ENCODE measurements around the gene PCSK6.

The PCSK6 gene

GRCh38 chr15:101326462-101327146, 162.9 kb downstream of the PCSK6 start:
- no peak for TF ChIP-seq CTCF (IDR thresholded peaks at IDR 0.05; ENCODE audit: low read depth, low read length)
- no peak overlapping the region for H3K4me3 ChIP-seq (ENCODE audit: low read depth, low read length)

- no peak for TF ChIP-seq CTCF (IDR thresholded peaks at IDR 0.05; ENCODE audit: low read depth, low read length)
- no peak overlapping the region for H3K4me3 ChIP-seq (ENCODE audit: low read depth, low read length)
Observed at GRCh38 chr15:101326026-101326315, 163.5 kb downstream of the PCSK6 start.

- no peak for TF ChIP-seq CTCF (IDR thresholded peaks at IDR 0.05; ENCODE audit: low read depth, low read length)
- no peak overlapping the region for H3K4me3 ChIP-seq (ENCODE audit: low read depth, low read length)
Observed at GRCh38 chr15:101325263-101326025, 164.1 kb downstream of the PCSK6 start.

- H3K4me3 ChIP-seq (ENCODE audit: low read depth, low read length) = no peak overlapping the region
- TF ChIP-seq CTCF (IDR thresholded peaks at IDR 0.05; ENCODE audit: low read depth, low read length) = no peak
Observed at GRCh38 chr15:101324524-101325177, 164.9 kb downstream of the PCSK6 start.

- no peak for TF ChIP-seq CTCF (IDR thresholded peaks at IDR 0.05; ENCODE audit: low read depth, low read length)
- H3K4me3 ChIP-seq (ENCODE audit: low read depth, low read length) = no peak overlapping the region
Observed at GRCh38 chr15:101323793-101324523, 165.5 kb downstream of the PCSK6 start.

GRCh38 chr15:101322854-101323477, 166.5 kb downstream of the PCSK6 start:
- TF ChIP-seq CTCF (IDR thresholded peaks at IDR 0.05; ENCODE audit: low read depth, low read length) = no peak
- H3K4me3 ChIP-seq (ENCODE audit: low read depth, low read length) = no peak overlapping the region

All from WI38 (cell line).